ENCODE measurements around the gene ARHGAP21.

GRCh38 chr10:24722676-24723385 lies 856 bp downstream of the ARHGAP21 start:
- peak in 3 of 7 experiments; percentile 7 to 15 (median 8) for TF ChIP-seq CTCF (IDR thresholded peaks at IDR 0.05)
- peak; percentile 29 to 63 (median 61) for TF ChIP-seq POLR2A (IDR thresholded peaks at IDR 0.05)
